RWPE1 (cell line): ENCODE results near the gene RSPH6A.

Experiments used
- CTCF ChIA-PET: fragments of 350-600 bp; sonication (Branson Sonifier 250); formaldehyde crosslinking; extraction: SDS; loops from one replicate; lab custom pipeline; 2021; lab: Yijun Ruan, JAX
- POLR2A ChIA-PET: fragments of 400-600 bp; formaldehyde crosslinking; extraction: SDS; loops from one replicate; lab custom pipeline; 2020; ENCODE audit warnings: antibody characterized with exemption; ENCODE audit not compliant: low non-redundant PET; lab: Yijun Ruan, JAX
- DNase-seq: peaks from one replicate; pipeline ENCODE4 v3.0.0; 2012; ENCODE audit warnings: low spot score
- H3K27ac ChIP-seq: fragments of 450-650 bp; 2 replicates; pipeline ENCODE4 v1.5.1; 2017
- CTCF ChIP-seq: fragments of 450-650 bp; conservative IDR thresholded peaks from 2 replicates; pipeline ENCODE4 v1.5.1; 2017; ENCODE audit warnings: low read depth, mild to moderate bottlenecking

RSPH6A gene

GRCh38 chr19:45785781-45786532 is 29.2 kb downstream of the RSPH6A start:
- H3K27ac ChIP-seq: peak overlapping the region; percentile 98
- no peak for TF ChIP-seq CTCF
- DNase-seq: no peak
- CTCF ChIA-PET: interaction anchor here (0.6 kb wide), 1 partner anchor 72 kb away, joined by 5 read pairs; no protein-coding TSS in a partner anchor
- POLR2A ChIA-PET: no interaction called here

GRCh38 chr19:45785097-45785496 is 30.0 kb downstream of the RSPH6A start:
- peak overlapping the region; percentile 98 for H3K27ac ChIP-seq
- no peak for TF ChIP-seq CTCF
- no peak for DNase-seq
- POLR2A ChIA-PET: interaction anchor here (0.6 kb wide), 1 partner anchor 972 kb away, joined by 3 read pairs; no protein-coding TSS in a partner anchor
- CTCF ChIA-PET: interaction anchor here (0.6 kb wide), 1 partner anchor 72 kb away, joined by 5 read pairs; no protein-coding TSS in a partner anchor

- ChIA-PET POLR2A (no interaction called here), CTCF (no interaction called here)
- no peak for DNase-seq
- no peak for TF ChIP-seq CTCF
- H3K27ac ChIP-seq: peak overlapping the region; percentile 98
Measured at GRCh38 chr19:45784096-45784495, 31.0 kb downstream of the RSPH6A start.

- ChIA-PET POLR2A (interaction anchor here (0.5 to 2.6 kb wide), 9 partner anchors 12 to 931 kb away, joined by 3 to 27 read pairs (median 4); partner anchors contain the start of gene SIX5), CTCF (interaction anchor here (0.6 to 1.3 kb wide), 3 partner anchors 13 to 198 kb away, joined by 3 to 8 read pairs (median 8); no protein-coding TSS in a partner anchor)
- H3K27ac ChIP-seq: peak overlapping the region; percentile 98
- no peak for TF ChIP-seq CTCF
- DNase-seq: peak; percentile 80
Measured at GRCh38 chr19:45782820-45783785, 32.0 kb downstream of the RSPH6A start.

GRCh38 chr19:45782162-45782691 is 32.9 kb downstream of the RSPH6A start, which contains the start of gene DMPK:
DMPK (minus strand) TSS chr19:45782490; CDS start chr19:45782352, 138 bp downstream.
- ChIA-PET CTCF (interaction anchor here (1.1 to 1.3 kb wide), 4 partner anchors 9 to 17 kb away, joined by 3 to 8 read pairs (median 6); partner anchors contain the start of gene DMWD), POLR2A (interaction anchor here (0.5 to 2.6 kb wide), 8 partner anchors 13 to 932 kb away, joined by 3 to 27 read pairs (median 4); partner anchors contain the start of gene SIX5)
- peak within 1 kb of the TSS; percentile 98 for H3K27ac ChIP-seq
- no peak for TF ChIP-seq CTCF
- no peak for DNase-seq
